ENCODE results near the gene DCAF6. TPM values are rescaled to one million over a fixed set of nuclear protein-coding genes. Genes with fewer than 3 reads are reported as not detected.

Gene DCAF6
- total and polyA plus RNA-seq, 4 donors: 33.5 to 105 (median 71.1) TPM

DNA sequence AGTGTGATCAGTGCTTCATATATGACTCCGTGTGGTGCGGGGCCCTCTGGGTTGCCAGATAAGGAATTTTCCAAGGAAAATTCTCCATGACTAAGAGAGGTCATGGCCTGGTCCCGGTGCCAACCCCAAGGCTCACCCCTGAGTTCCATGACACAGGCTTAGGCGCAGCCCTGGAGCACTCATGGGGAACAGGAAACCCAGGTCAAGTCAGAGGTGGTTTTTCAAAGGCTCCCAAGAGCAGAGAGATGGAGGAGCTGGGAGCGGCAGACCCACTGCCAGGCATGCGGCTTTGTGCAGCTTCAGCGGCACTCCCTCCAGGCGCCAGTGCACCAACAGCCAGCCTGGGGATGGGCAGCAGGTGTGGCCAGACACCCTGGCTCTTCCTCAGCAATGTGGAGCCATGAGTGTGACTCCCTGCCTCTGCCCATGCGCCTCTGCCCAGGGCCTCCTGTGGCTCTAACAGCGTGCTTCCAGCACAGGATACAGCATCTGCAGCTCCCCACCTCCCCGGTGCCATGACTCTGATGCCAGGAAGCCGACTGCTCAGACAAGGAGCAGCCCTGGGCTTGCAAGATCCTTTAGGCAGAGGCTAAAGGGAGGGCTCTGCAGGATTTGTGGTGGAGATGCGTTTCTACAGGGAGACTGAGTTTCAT is 153.0 kb downstream of the DCAF6 start:
- Histone ChIP-seq H3K9me3 (ENCODE audit: control insufficient read depth in 4 of 4, low read length in 3 of 4) (no peaks in the 10 kb centered on the region), H3K27ac (ENCODE audit: low read depth in 1 of 2, low read length in 2 of 2) (no peak overlapping the region), H3K9ac (ENCODE audit: low read depth in 1 of 2, low read length in 2 of 2) (no peak overlapping the region), H3K27me3 (ENCODE audit: control insufficient read depth in 4 of 4, insufficient read depth in 4 of 4, low read length in 3 of 4) (no peaks in the 10 kb centered on the region), H3K36me3 (ENCODE audit: control insufficient read depth in 4 of 4, insufficient read depth in 3 of 4, low read depth in 1 of 4, low read length in 3 of 4) (no peaks in the 10 kb centered on the region), H3K4me1 (ENCODE audit: control insufficient read depth in 4 of 4, insufficient read depth in 4 of 4, low read length in 3 of 4) (peaks cover 0 to 4% (median 0%) of the 10 kb centered on the region in 4 donors), H3K4me3 (ENCODE audit: low read depth in 1 of 3, low read length in 3 of 3) (no peak overlapping the region)
- DNase-seq (ENCODE audit: low spot score): peak; percentile 23
- TF ChIP-seq TAF1 (conservative IDR thresholded peaks at IDR 0.05) (no peak), JUND (IDR thresholded peaks at IDR 0.05) (no peak), RXRA (IDR thresholded peaks at IDR 0.05) (no peak), HNF4G (IDR thresholded peaks at IDR 0.05) (no peak), NR2F2 (IDR thresholded peaks at IDR 0.05) (no peak), RAD21 (IDR thresholded peaks at IDR 0.05) (no peak), HNF4A (conservative IDR thresholded peaks at IDR 0.05) (no peak), FOXA2 (IDR thresholded peaks at IDR 0.05) (no peak), YY1 (IDR thresholded peaks at IDR 0.05) (no peak), SP1 (IDR thresholded peaks at IDR 0.05) (no peak), GABPA (IDR thresholded peaks at IDR 0.05 in 1 of 2, conservative IDR thresholded peaks at IDR 0.05 in 1 of 2) (no peak), FOXA1 (IDR thresholded peaks at IDR 0.05) (no peak)
- TF ChIP-seq, protein P1, sequence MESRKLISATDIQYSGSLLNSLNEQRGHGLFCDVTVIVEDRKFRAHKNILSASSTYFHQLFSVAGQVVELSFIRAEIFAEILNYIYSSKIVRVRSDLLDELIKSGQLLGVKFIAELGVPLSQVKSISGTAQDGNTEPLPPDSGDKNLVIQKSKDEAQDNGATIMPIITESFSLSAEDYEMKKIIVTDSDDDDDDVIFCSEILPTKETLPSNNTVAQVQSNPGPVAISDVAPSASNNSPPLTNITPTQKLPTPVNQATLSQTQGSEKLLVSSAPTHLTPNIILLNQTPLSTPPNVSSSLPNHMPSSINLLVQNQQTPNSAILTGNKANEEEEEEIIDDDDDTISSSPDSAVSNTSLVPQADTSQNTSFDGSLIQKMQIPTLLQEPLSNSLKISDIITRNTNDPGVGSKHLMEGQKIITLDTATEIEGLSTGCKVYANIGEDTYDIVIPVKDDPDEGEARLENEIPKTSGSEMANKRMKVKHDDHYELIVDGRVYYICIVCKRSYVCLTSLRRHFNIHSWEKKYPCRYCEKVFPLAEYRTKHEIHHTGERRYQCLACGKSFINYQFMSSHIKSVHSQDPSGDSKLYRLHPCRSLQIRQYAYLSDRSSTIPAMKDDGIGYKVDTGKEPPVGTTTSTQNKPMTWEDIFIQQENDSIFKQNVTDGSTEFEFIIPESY (IDR thresholded peaks at IDR 0.05): no peak
- TF ChIP-seq, protein P2, sequence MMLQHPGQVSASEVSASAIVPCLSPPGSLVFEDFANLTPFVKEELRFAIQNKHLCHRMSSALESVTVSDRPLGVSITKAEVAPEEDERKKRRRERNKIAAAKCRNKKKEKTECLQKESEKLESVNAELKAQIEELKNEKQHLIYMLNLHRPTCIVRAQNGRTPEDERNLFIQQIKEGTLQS (IDR thresholded peaks at IDR 0.05): no peak
- TF ChIP-seq, protein P3, sequence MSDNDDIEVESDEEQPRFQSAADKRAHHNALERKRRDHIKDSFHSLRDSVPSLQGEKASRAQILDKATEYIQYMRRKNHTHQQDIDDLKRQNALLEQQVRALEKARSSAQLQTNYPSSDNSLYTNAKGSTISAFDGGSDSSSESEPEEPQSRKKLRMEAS (IDR thresholded peaks at IDR 0.05): no peak
- TF ChIP-seq, protein P4, sequence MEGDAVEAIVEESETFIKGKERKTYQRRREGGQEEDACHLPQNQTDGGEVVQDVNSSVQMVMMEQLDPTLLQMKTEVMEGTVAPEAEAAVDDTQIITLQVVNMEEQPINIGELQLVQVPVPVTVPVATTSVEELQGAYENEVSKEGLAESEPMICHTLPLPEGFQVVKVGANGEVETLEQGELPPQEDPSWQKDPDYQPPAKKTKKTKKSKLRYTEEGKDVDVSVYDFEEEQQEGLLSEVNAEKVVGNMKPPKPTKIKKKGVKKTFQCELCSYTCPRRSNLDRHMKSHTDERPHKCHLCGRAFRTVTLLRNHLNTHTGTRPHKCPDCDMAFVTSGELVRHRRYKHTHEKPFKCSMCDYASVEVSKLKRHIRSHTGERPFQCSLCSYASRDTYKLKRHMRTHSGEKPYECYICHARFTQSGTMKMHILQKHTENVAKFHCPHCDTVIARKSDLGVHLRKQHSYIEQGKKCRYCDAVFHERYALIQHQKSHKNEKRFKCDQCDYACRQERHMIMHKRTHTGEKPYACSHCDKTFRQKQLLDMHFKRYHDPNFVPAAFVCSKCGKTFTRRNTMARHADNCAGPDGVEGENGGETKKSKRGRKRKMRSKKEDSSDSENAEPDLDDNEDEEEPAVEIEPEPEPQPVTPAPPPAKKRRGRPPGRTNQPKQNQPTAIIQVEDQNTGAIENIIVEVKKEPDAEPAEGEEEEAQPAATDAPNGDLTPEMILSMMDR (IDR thresholded peaks at IDR 0.05; ENCODE audit: low read depth, low read length, missing input control): no peak
- 90% methylated on average over 13 of the region's 13 CpGs for WGBS

DNA sequence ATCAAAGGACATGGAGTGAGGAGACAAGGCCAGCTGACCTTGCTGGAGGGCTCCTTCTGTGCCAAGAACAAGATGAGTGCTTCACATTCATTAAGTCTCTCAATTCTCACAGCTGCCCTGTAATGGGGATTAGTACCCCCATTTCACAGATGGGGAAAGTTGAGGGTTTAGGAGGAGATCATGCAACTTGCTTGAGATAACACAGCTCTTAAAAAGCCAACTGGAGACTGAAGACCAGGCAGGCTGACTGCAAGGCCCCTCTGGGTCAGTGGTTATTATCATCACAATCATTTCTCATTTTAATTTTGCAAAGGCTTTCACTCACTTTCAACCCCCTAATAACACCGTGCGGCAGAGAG is 153.5 kb downstream of the DCAF6 start:
- no peak overlapping the region for H3K4me3 ChIP-seq (ENCODE audit: low read depth in 1 of 3, low read length in 3 of 3)
- no peak overlapping the region for H3K27ac ChIP-seq (ENCODE audit: low read depth in 1 of 2, low read length in 2 of 2)
- H3K4me1 ChIP-seq (ENCODE audit: control insufficient read depth in 4 of 4, insufficient read depth in 4 of 4, low read length in 3 of 4): peaks cover 0 to under 1% (median 0%) of the 10 kb centered on the region in 4 donors
- H3K27me3 ChIP-seq (ENCODE audit: control insufficient read depth in 4 of 4, insufficient read depth in 4 of 4, low read length in 3 of 4): no peaks in the 10 kb centered on the region
- H3K36me3 ChIP-seq (ENCODE audit: control insufficient read depth in 4 of 4, insufficient read depth in 3 of 4, low read depth in 1 of 4, low read length in 3 of 4): no peaks in the 10 kb centered on the region
- no peak for DNase-seq (ENCODE audit: low spot score)
- TF ChIP-seq RXRA (IDR thresholded peaks at IDR 0.05): no peak
- TF ChIP-seq, protein P5, sequence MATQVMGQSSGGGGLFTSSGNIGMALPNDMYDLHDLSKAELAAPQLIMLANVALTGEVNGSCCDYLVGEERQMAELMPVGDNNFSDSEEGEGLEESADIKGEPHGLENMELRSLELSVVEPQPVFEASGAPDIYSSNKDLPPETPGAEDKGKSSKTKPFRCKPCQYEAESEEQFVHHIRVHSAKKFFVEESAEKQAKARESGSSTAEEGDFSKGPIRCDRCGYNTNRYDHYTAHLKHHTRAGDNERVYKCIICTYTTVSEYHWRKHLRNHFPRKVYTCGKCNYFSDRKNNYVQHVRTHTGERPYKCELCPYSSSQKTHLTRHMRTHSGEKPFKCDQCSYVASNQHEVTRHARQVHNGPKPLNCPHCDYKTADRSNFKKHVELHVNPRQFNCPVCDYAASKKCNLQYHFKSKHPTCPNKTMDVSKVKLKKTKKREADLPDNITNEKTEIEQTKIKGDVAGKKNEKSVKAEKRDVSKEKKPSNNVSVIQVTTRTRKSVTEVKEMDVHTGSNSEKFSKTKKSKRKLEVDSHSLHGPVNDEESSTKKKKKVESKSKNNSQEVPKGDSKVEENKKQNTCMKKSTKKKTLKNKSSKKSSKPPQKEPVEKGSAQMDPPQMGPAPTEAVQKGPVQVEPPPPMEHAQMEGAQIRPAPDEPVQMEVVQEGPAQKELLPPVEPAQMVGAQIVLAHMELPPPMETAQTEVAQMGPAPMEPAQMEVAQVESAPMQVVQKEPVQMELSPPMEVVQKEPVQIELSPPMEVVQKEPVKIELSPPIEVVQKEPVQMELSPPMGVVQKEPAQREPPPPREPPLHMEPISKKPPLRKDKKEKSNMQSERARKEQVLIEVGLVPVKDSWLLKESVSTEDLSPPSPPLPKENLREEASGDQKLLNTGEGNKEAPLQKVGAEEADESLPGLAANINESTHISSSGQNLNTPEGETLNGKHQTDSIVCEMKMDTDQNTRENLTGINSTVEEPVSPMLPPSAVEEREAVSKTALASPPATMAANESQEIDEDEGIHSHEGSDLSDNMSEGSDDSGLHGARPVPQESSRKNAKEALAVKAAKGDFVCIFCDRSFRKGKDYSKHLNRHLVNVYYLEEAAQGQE (IDR thresholded peaks at IDR 0.05): no peak
- no peak for TF ChIP-seq YY1 (IDR thresholded peaks at IDR 0.05)
- WGBS: 92% methylated on average over 2 of the region's 2 CpGs
- no peak overlapping the region for H3K9ac ChIP-seq (ENCODE audit: low read depth in 1 of 2, low read length in 2 of 2)
- H3K9me3 ChIP-seq (ENCODE audit: control insufficient read depth in 4 of 4, low read length in 3 of 4): no peaks in the 10 kb centered on the region
